Measurements from ENCODE around the gene EVI5. TPM values are rescaled to one million over a fixed set of nuclear protein-coding genes. Genes with fewer than 3 reads are reported as not detected.
A peak's percentile ranks its signal among the peaks of the same experiment; 100 is the strongest.

EVI5 gene
- total RNA-seq, 2 experiments from 2014 or later = 25.7 to 27.9 TPM

DNA sequence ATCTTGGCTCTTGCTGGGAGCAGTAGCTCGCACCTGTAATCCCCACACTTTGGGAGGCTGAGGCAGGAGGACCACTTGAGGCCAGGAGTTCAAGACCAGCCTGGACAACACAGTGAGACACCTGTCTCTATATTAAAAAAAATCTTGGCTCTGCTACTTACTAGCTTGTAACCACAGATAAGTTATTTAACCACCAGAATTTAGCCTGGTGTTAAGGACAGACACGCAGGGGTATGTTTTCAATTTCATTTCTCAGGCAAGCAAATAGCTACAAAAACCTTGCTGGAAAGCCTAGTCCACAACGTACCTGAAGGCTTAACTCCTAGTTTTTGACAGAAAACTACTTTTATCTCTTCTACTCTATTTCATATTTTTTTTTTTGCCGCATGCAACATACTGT is 273.4 kb downstream of the EVI5 start:
- intact Hi-C loops (cut with micrococcal nuclease) = no loop called here
- ChIA-PET CTCF (interaction anchor here (0.9 to 1.2 kb wide), 2 partner anchors 11 to 15 kb away, joined by 3 read pairs; no protein-coding TSS in a partner anchor), POLR2A (interaction anchor here (0.6 to 1.3 kb wide), 2 partner anchors 9 to 93 kb away, joined by 3 to 4 read pairs; no protein-coding TSS in a partner anchor)
- no peaks in the 10 kb centered on the region for H3K9me3 Mint-ChIP-seq
- TF ChIP-seq, protein P1, sequence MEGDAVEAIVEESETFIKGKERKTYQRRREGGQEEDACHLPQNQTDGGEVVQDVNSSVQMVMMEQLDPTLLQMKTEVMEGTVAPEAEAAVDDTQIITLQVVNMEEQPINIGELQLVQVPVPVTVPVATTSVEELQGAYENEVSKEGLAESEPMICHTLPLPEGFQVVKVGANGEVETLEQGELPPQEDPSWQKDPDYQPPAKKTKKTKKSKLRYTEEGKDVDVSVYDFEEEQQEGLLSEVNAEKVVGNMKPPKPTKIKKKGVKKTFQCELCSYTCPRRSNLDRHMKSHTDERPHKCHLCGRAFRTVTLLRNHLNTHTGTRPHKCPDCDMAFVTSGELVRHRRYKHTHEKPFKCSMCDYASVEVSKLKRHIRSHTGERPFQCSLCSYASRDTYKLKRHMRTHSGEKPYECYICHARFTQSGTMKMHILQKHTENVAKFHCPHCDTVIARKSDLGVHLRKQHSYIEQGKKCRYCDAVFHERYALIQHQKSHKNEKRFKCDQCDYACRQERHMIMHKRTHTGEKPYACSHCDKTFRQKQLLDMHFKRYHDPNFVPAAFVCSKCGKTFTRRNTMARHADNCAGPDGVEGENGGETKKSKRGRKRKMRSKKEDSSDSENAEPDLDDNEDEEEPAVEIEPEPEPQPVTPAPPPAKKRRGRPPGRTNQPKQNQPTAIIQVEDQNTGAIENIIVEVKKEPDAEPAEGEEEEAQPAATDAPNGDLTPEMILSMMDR (IDR thresholded peaks at IDR 0.05) = no peak
- H3K4me3 Mint-ChIP-seq = no peak overlapping the region
- no peaks in the 10 kb centered on the region for H3K27me3 Mint-ChIP-seq
- ATAC-seq = no peak
- peaks cover 21% of the 10 kb centered on the region for H3K4me1 Mint-ChIP-seq (ENCODE audit: low read depth)
- no peak overlapping the region for H3K27ac Mint-ChIP-seq
- DNase-seq = no peak
- peaks cover 42% of the 10 kb centered on the region for H3K36me3 Mint-ChIP-seq (ENCODE audit: low read depth)

DNA sequence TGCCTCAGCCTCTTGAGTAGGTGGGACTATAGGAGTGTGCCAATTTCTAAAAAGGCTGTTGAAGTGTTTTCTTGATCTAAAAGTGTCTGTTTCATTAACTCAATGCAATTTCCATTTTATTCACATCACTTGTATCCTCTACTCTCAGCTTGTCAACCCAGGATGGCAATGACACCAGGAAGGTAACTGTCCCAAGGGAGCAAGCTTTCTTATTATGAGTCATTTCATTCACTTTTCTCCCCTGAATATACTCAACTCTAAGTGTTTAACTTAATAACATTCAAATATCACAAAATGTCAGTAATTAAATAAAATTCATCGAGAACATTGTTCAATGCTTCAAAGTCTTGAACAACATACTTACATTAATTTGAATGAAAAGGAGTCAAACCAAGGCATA is 275.3 kb downstream of the EVI5 start:
- Mint-ChIP-seq H3K27ac (no peak overlapping the region), H3K36me3 (ENCODE audit: low read depth) (peaks cover 27% of the 10 kb centered on the region), H3K4me1 (ENCODE audit: low read depth) (peaks cover 11% of the 10 kb centered on the region), H3K4me3 (no peak overlapping the region), H3K27me3 (no peaks in the 10 kb centered on the region), H3K9me3 (no peaks in the 10 kb centered on the region)
- POLR2A ChIA-PET = no interaction called here
- DNase-seq (no peak), ATAC-seq (no peak)
- CTCF ChIA-PET = no interaction called here
- TF ChIP-seq, protein P1 (IDR thresholded peaks at IDR 0.05) = no peak
- intact Hi-C loops (cut with micrococcal nuclease) = no loop called here

DNA sequence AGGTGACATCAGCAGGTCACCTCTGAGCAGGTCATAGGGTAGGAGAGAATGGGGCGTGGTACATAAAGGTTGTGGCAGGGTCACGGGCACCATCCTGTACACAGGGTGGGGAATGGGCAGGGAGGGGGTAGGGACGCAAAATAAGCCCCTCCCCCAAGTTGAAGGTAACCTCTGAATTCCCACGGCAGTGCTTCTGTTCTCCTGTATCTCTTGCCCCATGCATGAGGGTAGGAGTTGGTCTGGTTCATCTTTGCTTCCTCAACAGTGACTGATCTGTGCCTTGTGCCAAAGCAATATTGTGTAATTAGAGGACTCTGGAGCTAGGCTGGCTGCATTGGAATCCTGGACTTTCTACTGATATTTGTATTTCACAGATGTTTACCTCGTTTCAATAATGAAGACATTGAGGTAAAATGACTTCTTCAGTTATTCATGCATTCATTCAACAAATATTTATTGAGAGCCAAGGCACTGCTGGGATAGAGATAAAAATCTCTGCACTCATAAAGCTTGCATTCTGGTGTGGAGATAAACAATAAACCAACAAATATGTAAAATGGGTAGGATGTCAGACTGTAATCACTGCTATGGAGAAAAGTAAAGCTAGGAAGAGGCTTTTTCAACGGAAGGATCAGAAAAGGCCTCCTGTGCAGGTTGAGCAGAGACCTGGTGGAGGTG is 279.8 kb downstream of the EVI5 start:
- POLR2A ChIA-PET = no interaction called here
- Mint-ChIP-seq H3K36me3 (ENCODE audit: low read depth) (peaks cover 11% of the 10 kb centered on the region), H3K27ac (no peak overlapping the region), H3K27me3 (no peaks in the 10 kb centered on the region), H3K4me1 (ENCODE audit: low read depth) (peaks cover 41% of the 10 kb centered on the region), H3K9me3 (no peaks in the 10 kb centered on the region), H3K4me3 (no peak overlapping the region)
- ATAC-seq = no peak
- intact Hi-C loops (cut with micrococcal nuclease) = no loop called here
- TF ChIP-seq, protein P1 (IDR thresholded peaks at IDR 0.05) = no peak
- CTCF ChIA-PET = interaction anchor here (0.7 kb wide), 1 partner anchor 351 kb away, joined by 3 read pairs; no protein-coding TSS in a partner anchor
- DNase-seq = no peak

DNA sequence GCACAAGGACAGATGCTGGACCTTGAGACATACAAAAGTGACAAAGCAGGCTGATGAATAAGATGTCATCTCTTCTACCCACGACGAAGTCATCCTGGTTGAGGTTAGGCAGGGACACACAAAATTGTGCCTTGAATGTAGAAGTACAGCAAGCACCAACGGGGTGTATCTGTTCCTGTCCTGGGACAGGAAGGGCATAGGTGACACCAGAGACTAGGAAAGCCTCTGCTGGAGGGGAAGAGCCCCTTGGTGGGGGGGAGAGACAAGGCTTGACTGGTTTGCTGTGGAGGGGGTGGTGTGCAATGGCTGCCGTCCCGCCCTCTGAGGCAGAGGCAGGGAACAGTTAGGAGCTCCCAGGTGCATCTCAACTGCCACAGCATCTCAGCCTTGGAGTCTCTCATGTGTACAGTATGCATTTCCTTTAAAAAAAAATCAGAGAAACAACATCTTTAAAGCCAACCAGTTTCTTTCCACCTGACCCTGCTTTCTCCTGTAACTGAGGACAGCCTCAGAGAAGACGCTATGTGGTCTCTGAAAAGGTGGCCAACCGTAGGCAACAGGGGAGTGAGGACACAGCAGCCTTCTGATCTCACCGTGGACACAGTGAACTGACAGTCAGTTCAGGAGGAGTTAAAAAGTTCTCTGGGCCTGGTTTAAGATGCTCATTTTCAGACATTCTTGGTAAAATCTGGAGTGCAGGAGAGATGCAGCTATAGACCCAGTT is 280.5 kb downstream of the EVI5 start:
- CTCF ChIA-PET = interaction anchor here (0.7 to 0.8 kb wide), 2 partner anchors 17 to 351 kb away, joined by 3 read pairs; no protein-coding TSS in a partner anchor
- TF ChIP-seq, protein P1 (IDR thresholded peaks at IDR 0.05) = no peak
- H3K4me3 Mint-ChIP-seq = no peak overlapping the region
- peak; percentile 31 for DNase-seq
- H3K27me3 Mint-ChIP-seq = no peaks in the 10 kb centered on the region
- H3K9me3 Mint-ChIP-seq = no peaks in the 10 kb centered on the region
- H3K4me1 Mint-ChIP-seq (ENCODE audit: low read depth) = peaks cover 41% of the 10 kb centered on the region
- no peak overlapping the region for H3K27ac Mint-ChIP-seq
- POLR2A ChIA-PET = interaction anchor here (0.7 to 0.9 kb wide), 2 partner anchors 18 to 205 kb away, joined by 3 read pairs; partner anchors contain the start of genes GFI1 and RPAP2
- ATAC-seq = peak; percentile 25
- intact Hi-C loops (cut with micrococcal nuclease) = no loop called here
- H3K36me3 Mint-ChIP-seq (ENCODE audit: low read depth) = peaks cover 7% of the 10 kb centered on the region

DNA sequence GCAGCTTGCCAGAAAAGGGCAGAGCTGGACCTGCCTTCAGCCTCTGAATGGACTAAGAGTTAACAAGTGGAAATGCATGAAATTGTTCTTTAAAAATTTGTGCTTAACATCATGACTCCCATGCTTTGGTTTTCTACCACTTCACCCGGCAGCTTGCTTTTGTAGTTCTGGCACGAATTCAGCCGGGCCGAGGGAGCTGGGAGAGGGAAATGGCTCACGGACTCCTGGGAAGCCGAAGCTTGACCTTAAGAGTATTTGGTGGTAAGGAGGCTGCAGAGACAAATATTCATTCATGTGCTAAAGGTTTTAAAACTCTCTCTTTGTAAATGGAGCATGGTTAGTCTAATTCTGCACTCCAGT is 281.0 kb downstream of the EVI5 start:
- H3K27me3 Mint-ChIP-seq = no peaks in the 10 kb centered on the region
- intact Hi-C loops (cut with micrococcal nuclease) = no loop called here
- H3K4me1 Mint-ChIP-seq (ENCODE audit: low read depth) = peaks cover 41% of the 10 kb centered on the region
- no peak for DNase-seq
- TF ChIP-seq, protein P1 (IDR thresholded peaks at IDR 0.05) = no peak
- no peak overlapping the region for H3K27ac Mint-ChIP-seq
- POLR2A ChIA-PET = interaction anchor here (0.6 to 1.2 kb wide), 4 partner anchors 18 to 205 kb away, joined by 3 to 4 read pairs (median 3); partner anchors contain the start of genes GFI1 and RPAP2
- ATAC-seq = no peak
- no peak overlapping the region for H3K4me3 Mint-ChIP-seq
- CTCF ChIA-PET = interaction anchor here (0.8 kb wide), 1 partner anchor 17 kb away, joined by 3 read pairs; no protein-coding TSS in a partner anchor
- peaks cover 4% of the 10 kb centered on the region for H3K36me3 Mint-ChIP-seq (ENCODE audit: low read depth)
- H3K9me3 Mint-ChIP-seq = no peaks in the 10 kb centered on the region

All from activated CD8-positive, alpha-beta T cell treated with anti-CD3 and anti-CD28 coated beads for 36 hours (primary cell).